GM19397 (cell line): ENCODE results near the gene ERC1.
"Not testable (repeated sequence)": the region's sequence is repeated elsewhere in the genome, so short reads cannot be mapped to it uniquely, and the experiment has no call there.

Experiments
- ATAC-seq: cut with Tn5 transposase; IDR thresholded peaks from one replicate; pipeline ENCODE4 v1.9.1; 2021; ENCODE audit warnings: mild to moderate bottlenecking, moderate library complexity; ENCODE audit not compliant: unreplicated experiment

ERC1 gene

DNA sequence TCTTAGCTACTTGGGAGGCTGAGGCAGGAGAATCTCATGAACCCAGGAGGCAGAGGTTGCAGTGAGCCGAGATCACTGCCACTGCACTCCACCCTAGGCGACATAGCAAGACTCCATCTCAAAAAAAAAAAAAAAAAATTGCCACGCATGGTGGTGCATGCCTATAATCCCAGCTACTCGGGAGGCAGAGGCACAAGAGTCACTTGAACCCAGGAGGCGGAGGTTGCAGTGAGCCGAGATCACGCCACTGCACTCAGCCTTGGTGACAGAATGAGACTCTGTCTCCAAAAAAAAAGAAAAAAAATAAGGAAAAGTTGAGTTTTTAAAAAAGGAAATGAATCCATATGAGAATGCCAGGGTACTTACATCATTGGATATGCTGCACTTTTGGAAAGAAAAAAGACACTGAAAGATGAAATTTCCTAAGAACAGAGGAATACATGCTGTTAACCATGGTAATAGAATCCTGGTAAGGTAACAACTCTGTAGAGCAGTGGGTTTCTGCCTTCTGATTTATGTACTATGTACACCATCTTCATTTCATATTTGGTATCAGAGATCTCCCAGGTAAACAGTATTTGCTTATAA lies 222.7 kb downstream of the ERC1 start:
- no peak for ATAC-seq

DNA sequence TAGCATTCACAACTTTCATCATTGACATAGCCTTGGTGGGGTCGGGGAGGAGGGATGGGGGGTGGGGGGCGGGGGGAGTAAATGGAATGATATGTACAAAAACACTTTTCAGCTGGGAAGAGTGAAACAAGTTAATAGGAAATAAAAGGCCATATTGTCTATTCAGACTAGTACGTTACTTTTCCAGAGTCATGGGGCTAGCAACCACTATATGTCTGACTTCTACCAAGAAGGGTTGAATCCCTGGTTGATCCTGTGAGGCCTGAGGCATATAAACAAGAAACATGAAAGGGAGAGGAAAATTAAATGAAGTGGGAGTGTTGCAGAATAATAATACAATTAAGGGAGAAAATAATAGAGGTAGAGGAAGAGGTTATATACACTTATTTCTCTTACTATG lies 225.5 kb downstream of the ERC1 start:
- ATAC-seq: no peak

DNA sequence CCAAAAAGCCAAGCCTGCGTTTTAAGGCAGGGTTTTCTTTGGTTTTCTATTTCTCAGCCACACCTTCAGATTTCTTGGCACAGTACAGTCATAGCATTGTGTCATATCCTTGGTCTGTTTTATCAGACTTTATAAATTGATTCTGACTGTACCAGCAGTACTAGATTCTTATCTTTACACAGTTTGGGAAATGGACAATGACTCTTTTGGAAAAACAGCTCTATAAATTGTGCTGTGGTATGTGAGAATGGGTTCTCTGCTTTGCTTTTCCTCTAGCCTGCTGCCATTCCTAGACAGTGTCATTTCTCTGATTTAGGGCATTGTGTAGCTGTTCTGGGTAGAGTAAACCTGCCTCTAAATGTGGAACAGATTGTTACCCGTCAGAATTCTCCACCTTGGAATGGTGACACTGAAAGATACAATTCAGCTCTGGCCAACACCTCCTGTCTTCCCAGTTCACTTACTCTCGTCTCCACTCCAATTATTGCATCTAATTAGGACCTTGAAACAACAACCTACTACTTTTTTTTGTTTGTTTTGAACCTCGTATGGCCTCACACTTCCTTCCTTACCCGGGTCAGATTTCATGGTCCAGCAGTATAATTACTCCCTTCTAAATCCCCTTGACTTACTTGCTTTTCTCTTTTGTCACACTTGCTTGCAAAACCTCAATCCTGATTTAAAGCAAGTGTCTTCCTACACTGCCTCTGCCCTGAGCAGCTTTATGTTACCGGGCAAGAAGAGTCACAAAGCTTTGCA lies 226.3 kb downstream of the ERC1 start:
- no peak for ATAC-seq

DNA sequence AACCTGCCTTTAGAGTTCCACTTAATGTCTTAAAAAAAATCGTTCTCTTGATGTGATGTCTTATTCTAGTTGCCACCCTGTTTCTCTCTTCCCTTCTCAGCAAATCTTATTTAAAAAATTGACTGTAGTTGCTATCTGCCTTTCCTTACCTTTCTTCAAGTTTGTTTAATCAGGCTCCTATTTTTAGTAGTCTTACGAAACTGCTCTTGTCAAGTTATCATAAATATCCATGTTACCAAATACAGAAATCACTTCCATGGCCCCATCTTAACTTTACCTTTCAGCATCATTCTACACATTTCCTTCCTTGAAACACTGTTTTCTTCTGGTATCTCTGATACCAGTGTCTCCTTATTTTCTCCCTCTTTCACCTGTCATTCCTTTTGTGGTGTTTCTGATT lies 227.3 kb downstream of the ERC1 start:
- ATAC-seq: no peak

DNA sequence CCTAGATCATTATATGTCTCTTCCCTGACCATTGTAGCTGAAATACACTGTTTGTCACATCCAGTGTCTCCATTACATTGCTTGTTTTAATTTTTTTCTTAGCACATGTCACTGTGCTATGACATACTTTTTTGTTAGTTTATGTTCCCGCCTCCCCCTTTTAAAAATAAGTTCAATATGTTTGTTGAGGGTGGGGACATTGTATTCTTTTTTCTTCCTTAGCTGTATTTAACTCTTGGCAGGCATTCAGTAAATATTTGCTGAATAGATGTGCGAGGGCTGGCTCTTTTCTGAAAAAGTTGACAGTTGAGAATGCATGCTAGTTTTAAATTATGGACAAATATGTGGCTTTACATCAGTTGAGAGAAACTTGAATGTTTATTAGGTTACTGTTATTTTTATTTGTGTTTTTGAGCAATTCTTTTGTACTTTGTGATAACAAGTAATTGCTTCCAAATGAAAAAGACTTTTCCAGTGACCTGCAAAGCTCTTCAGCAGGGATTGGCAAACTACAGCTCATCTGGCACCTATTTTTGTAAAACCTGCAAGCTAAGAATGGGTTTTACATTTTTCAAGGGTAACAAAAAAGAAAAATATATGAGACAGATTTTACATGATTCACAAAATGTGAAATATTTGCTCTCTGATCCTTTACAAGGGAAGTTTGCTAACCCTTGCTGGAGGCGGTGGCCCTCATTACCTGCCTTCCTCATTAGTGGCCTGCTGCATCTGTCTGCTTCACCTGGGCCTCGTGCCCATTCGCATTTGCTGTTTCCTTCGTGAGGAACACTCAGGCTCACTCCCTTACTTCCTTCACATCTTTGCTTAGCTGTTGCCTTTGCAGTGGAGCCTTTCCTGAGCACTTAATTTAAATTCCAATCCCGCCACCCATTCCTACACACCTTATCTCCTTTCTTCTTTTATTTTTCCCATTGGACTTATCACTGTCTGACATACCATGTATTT lies 229.4 kb downstream of the ERC1 start:
- ATAC-seq: no peak

DNA sequence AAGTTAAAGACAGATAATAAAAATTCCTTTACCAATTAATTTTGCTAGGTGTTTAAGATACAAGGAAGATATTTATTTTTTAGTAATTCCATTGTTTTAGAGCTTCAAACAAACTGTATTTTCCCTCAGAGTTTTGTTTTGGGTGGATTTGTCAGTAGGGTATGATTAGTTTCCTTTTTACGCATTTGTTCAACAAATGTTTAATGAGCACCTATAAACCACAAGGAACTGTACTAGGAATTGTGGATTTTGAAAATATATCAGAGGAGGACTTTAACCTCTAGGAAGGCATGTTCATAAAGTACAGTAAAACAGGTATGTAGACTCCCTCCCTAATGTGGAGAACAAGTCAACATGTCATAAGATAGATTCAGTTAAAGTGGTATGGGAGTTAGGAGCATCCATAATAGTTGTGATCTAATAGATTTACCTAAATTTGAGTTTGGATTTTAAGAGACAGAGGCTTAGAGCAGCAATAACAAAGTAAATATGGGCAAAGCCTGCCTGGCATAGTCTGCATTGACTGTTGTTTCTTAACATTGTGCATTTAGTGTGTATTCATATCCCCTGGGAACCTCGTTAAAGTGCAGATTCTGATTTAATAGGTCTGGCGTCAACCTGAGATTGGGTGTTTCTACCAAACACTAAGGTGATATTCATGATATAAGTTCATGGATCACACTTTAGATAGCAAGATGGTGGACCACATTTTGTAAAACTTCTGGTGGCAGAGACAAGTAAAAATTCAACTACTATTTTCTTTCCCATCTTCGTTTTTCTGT lies 232.0 kb downstream of the ERC1 start:
- no peak for ATAC-seq

DNA sequence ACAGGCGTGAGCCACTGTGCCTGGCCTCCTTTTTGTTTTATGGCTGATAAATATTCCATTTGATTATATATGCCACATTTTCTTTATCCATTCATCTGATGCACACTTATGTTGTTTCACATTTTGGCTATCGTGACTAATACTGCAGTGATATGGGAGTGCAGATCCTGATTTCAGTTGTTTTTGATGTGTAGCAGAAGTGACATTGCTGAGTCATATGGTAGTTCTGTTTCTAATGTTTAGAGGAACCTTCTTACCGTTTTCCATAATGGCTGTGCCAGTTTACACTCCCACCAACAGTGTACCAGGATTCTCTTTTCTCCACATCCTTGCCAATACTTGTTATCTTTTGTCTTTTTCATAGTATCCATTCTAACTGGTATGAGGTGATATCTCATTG lies 235.9 kb downstream of the ERC1 start:
- no peak for ATAC-seq

DNA sequence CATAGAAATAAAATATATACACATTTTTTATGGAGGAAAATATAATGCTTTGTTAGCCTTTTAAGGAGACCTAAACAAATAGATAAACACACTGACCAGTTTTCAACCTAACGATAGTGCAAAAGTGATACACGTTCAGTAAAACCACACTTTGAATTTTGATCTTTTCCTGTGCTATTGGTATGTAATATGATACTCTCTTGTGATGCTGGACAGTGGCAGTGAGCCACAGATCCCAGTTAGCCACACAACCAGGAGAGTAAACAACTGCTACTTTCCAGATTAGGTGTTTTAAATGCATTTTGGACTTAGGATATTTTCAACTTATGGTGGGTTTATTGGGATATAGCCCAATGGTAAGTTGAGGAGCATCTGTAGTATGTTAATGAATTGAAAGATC lies 243.1 kb downstream of the ERC1 start:
- ATAC-seq: no peak

DNA sequence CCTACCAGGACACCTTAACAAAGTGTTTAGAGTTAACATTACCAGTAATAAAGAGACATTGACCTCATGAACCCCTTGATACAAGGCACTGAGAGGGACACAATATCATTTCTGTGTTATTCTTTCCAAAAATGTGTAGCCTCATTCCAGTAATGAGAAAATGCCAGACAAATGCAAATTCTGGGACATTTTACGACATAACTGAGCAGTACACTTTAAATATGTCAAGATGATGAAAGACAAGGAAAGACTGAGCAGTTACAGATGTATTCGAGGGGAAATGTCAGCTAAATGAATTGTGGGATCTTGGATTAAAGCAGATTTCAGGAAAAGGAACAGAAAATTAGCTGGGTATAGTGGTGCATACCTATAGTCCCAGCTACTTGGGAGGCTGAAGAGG lies 255.6 kb downstream of the ERC1 start:
- ATAC-seq: no peak

DNA sequence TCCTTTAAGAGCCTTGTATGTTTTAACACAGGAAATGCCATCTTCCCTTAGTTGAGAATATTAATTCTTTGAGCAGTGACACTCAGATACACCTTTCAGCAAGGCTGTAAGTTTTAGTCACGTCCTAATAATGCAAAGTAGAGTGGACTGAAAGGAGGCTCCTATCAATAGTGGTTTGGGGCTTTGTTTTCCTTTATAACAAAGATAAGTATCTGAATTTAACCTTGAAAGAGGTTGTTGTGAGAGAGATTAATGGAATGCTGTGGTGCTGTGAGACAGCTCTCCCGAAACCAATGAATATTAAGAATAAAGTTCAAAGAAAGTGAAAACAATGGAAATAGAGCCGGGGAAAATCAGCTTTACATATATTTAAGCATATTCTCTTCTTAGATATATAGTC lies 259.6 kb downstream of the ERC1 start:
- ATAC-seq: no peak

DNA sequence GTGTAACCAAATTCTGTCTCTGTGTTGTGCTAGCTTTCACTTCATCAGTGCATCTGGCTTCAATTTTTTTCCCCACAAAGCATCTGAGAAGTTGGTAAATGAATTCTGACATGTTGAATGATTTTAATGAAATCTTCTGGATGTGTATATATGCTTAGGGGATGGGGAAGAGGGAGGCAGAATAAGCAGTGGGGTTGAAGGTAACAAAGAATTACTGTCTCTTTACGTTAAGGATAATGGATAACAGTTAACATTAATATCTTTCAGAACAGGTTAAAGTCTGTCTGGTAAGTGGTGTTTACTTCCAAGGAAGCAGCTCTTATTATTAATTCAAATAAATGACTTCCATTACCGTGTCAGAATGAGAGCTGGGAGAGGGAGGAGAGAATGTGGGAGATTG lies 261.7 kb downstream of the ERC1 start:
- no peak for ATAC-seq

DNA sequence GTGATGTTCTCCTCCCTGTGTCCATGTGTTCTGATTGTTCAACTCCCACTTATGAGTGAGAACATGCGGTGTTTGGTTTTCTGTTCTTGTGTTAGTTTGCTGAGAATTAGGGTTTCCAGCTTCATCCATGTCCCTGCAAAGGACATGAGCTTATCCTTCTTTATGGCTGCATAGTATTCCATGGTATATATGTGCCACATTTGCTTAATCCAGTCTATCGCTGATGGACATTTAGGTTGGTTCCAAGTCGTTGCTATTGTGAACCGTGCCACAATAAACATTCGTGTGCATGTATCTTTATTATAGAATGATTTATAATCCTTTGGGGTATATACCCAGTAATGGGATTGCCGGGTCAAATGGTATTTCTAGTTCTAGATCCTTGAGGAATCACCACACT lies 264.1 kb downstream of the ERC1 start:
- ATAC-seq: not testable (repeated sequence)

DNA sequence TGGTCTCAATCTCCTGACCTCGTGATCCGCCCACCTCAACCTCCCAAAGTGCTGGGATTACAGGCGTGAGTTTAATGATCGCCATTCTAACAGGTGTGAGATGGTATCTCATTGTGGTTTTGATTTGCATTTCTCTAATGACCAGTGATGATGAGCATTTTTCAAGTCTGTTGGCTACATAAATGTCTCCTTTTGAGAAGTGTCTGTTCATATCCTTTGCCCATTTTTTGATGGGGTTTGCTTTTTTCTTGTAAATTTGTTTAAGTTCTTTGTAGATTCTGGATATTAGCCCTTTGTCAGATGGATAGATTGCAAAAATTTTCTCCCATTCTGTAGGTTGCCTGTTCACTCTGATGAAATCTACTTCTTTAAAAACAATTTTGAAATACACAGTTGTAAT lies 264.8 kb downstream of the ERC1 start:
- ATAC-seq: not testable (repeated sequence)

DNA sequence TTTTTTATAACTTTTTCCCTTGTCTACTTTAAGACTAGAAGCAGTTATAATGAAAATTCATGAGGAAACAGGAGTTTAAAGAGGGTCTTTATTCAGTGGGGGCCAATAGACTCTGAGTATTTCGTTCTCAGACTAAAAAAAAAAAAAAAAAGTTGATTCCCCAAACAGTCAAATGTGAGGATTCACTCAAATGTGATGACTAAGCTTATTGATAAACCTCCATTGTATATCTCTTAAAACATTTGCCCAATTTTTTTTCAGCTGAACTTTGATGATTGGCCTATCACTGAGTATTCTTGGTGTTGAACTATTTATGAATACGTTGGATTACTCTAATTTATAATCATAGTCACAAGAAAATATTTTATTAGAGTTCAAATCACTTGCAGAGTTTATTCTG lies 265.3 kb downstream of the ERC1 start:
- ATAC-seq: no peak

DNA sequence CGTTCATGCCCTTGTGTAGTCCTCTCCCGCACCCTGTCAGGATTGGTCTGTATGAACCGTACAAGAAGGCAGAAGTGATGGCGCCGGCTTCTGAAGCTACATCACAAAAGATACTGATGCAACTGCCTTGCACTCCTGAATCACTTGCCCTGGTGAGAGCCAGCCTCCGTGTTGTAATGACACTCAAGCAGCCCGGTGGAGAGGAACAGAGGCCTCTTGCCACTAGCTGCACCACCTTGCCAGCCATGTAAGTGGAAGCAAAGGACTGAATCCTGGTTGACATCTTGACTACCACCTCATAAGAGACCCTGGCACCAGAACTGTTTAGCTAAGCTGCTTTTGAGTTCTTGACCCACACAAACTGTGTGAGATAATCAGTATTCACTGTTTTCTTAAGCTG lies 266.0 kb downstream of the ERC1 start:
- ATAC-seq: no peak

DNA sequence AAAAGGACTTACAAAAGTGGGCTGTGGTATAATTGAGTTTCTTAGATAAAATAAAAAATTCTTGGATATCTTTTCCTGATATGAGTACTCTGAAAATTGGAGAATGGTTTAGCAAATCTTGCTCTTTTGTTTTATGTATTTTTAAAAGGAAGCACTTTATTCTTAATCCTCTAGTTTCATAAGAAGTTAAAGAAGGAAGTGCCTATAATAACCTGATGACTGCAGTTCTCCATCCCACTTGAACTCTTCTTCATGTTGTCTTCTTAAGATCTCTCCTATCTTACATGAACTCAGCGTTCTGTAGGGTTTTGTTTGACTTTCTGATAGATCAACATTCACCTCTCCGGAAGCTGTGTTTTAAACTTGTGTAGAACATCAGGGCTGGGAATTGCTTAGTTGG lies 271.0 kb downstream of the ERC1 start:
- ATAC-seq: no peak

DNA sequence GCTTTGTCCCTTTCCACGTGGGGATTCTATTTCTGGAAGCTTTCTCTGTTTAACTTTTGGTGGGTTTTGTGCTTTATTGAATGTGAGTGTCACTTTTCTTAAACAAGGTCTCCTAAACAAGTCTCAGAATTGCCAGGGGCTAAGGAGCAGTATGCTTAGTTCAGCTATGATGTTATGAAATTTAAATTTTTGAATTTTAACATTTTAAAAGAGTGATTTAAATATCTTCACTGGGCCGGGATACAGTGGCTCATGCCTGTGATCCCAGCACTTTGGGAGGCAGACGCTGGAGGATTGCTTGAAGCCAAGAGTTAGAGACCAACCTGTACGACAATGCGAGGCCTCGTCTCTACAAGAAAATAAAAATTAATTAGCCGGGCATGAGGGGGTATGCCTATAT lies 276.2 kb downstream of the ERC1 start:
- no peak for ATAC-seq

DNA sequence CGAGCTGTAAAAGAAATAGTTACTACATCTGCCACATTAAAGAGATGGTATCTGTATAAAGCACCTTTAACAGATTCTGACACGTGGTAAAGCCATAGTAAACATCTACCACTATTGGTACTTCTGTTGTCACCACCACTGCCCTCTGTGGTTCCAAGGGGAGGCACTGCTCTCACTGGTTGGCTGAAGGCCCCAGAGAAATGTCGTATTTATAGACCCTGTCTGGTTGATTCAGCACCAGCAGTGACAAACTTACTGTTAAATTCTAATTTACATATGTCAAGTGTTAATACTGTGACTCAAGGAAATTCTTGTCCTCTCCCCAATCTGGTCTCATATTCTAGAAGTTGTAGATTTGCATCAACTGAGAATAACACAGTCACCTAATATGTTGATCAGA lies 281.1 kb downstream of the ERC1 start:
- no peak for ATAC-seq

DNA sequence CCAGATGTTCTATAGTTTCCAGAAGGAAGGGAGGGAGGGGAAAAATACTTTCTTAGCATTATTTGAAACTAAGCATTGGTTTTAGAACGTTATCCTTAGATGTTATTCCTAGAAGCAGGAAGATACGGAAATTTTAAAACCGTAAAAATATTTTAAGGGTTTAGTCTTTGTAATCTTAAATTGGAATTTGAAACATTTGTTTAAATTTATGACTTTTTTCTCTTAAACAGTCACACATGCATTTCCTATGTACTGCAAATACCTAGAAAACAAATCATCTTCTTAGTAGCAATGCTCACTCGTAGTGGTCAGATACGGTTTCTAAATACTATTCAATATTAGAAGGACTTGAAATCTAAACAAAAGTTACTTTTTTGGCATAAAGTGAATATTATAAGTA lies 282.0 kb downstream of the ERC1 start:
- no peak for ATAC-seq

DNA sequence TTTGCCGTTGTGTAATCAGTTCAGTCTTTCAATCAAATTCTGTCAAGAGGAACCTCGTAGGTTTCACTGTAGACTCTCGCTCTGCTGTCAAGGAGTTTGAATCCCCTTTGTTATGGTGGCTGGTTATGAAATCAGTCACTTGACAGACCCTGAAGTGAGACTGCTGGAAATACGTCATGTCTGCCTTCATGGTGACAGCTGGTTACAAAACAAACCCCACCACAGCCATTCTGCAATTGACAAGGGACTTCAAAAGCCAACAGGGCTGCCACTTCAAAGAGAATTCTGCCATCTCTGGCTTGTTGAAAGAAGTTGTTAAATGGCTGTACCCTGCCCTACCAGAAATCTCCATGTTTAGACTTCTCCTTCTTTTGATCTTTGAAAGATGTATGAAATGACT lies 286.9 kb downstream of the ERC1 start:
- ATAC-seq: no peak

DNA sequence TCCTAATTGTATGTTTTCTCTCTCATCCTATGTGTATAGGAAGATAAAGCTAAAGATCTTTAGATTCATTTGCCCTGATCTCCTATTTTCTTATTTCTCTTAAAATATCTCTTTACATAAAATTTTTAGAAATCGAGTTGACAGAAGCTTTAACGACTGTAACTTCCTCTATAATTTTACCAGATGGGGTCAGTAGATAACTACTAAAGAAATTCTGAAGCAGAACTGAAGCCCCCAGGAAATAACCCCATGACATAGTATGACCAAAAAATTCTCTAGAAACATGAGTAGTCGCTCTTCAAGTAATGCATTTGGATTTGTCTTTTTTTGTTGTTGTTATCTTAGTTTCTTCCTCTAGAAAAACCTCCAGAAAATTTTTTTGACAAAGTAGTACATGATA lies 288.0 kb downstream of the ERC1 start:
- ATAC-seq: no peak
